Activated CD8-positive, alpha-beta T cell treated with anti-CD3 and anti-CD28 coated beads for 36 hours (primary cell): ENCODE measurements around the gene FSCN2. TPM values are rescaled to one million over a fixed set of nuclear protein-coding genes. Genes with fewer than 3 reads are reported as not detected.

Experiments
- ATAC-seq: fragments of 200-7000 bp; cut with Tn5 transposase; one replicate; pipeline ENCODE4 v1.10.0; 2021; ENCODE audit warnings: mild to moderate bottlenecking, moderate library complexity
- CTCF ChIA-PET: fragments of 350-600 bp; sonication (Branson Sonifier 250); formaldehyde crosslinking; loops from one replicate; lab custom pipeline; 2021; ENCODE audit warnings: antibody characterized with exemption; lab: Charles Lee
- POLR2A ChIA-PET: fragments of 350-600 bp; sonication (Branson Sonifier 250); formaldehyde crosslinking; loops from one replicate; lab custom pipeline; 2021; ENCODE audit warnings: antibody characterized with exemption; lab: Charles Lee
- DNase-seq: peaks from one replicate; pipeline ENCODE4 v3.0.0-alpha.2; 2020
- H3K27ac Mint-ChIP-seq: one replicate; pipeline ENCODE4 v1.8.0; 2021; ENCODE audit warnings: mild to moderate bottlenecking, mixed read lengths
- H3K27me3 Mint-ChIP-seq: one replicate; pipeline ENCODE4 v1.8.0; 2021; ENCODE audit warnings: mixed read lengths
- H3K36me3 Mint-ChIP-seq: one replicate; pipeline ENCODE4 v1.8.0; 2021; ENCODE audit warnings: low read depth, mixed read lengths
- H3K4me1 Mint-ChIP-seq: one replicate; pipeline ENCODE4 v1.8.0; 2021; ENCODE audit warnings: low read depth, mixed read lengths
- H3K4me3 Mint-ChIP-seq: one replicate; pipeline ENCODE4 v1.8.0; 2021; ENCODE audit warnings: mild to moderate bottlenecking, moderate library complexity, mixed read lengths
- H3K9me3 Mint-ChIP-seq: one replicate; pipeline ENCODE4 v1.8.0; 2021; ENCODE audit warnings: mixed read lengths
- intact Hi-C: fragments of 100-400 bp; cut with micrococcal nuclease; formaldehyde crosslinking; loops from one replicate; pipeline ENCODE4 v1.10.0; 2022
- total RNA-seq, 2 experiments: library from RNA; stranded (reverse); gene quantifications; one replicate each; pipeline ENCODE4 v1.2.3, GENCODE V29; 2021
- TF ChIP-seq, protein P1 (sequence below): fragments of 200-600 bp; IDR thresholded peaks from one replicate; pipeline ENCODE4 v1.8.0; 2022; ENCODE audit warnings: antibody characterized with exemption, mild to moderate bottlenecking

Gene FSCN2
- total RNA-seq, 2 experiments from 2014 or later, result 0.32 TPM; not detected in 1

DNA sequence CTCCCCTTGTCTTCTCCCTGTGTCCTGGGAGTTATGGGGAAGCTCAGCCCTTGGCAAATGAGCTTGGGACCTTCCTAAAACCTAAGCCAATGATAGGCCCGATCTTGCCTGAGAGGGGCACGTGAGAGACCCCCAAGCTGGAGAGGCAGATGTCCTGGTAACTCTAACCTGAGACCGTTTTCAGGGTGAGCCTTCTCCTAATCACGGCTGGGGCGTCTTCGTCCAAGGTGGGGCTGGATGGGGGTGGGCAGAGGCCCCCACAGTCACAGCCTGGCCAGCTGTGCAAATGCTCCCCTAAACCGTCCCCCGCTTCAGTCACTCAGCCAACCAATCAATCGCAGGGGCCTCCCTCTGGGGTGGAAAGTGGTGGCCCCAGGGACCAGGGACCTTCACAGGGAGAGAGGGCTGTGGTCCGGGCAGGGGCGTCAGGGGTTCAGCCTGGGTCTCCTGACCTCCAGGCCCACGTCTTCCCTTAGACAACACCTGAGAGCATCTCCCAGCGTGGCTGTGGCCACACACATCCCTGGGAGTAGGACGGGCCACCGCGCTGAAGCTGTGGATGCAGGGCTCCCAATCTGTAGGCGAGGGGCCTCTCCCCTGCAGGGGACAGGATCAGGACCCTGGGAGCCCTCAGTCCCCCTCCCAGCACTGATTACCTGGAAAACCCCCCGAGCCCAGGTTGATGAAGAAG, 46.2 kb upstream of the FSCN2 start:
- TF ChIP-seq, protein P1, sequence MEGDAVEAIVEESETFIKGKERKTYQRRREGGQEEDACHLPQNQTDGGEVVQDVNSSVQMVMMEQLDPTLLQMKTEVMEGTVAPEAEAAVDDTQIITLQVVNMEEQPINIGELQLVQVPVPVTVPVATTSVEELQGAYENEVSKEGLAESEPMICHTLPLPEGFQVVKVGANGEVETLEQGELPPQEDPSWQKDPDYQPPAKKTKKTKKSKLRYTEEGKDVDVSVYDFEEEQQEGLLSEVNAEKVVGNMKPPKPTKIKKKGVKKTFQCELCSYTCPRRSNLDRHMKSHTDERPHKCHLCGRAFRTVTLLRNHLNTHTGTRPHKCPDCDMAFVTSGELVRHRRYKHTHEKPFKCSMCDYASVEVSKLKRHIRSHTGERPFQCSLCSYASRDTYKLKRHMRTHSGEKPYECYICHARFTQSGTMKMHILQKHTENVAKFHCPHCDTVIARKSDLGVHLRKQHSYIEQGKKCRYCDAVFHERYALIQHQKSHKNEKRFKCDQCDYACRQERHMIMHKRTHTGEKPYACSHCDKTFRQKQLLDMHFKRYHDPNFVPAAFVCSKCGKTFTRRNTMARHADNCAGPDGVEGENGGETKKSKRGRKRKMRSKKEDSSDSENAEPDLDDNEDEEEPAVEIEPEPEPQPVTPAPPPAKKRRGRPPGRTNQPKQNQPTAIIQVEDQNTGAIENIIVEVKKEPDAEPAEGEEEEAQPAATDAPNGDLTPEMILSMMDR, result no peak
- Mint-ChIP-seq H3K4me3 (peak overlapping the region; percentile 55), H3K4me1 (peaks cover 24% of the 10 kb centered on the region), H3K9me3 (no peaks in the 10 kb centered on the region), H3K27me3 (peaks cover 24% of the 10 kb centered on the region), H3K27ac (no peak overlapping the region), H3K36me3 (no peaks in the 10 kb centered on the region)
- DNase-seq, result no peak
- intact Hi-C loops, result loop anchor here (5.0 to 10.0 kb wide), 2 partner anchors 187 to 230 kb away; partner anchors contain the start of gene SLC38A10
- ATAC-seq, result no peak
- POLR2A ChIA-PET, result interaction anchor here (1.0 to 2.9 kb wide), 2 partner anchors 28 to 36 kb away, joined by 3 to 8 read pairs; no protein-coding TSS in a partner anchor
- CTCF ChIA-PET, result interaction anchor here (3.7 to 4.3 kb wide), 2 partner anchors 27 to 190 kb away, joined by 28 to 47 read pairs; no protein-coding TSS in a partner anchor

DNA sequence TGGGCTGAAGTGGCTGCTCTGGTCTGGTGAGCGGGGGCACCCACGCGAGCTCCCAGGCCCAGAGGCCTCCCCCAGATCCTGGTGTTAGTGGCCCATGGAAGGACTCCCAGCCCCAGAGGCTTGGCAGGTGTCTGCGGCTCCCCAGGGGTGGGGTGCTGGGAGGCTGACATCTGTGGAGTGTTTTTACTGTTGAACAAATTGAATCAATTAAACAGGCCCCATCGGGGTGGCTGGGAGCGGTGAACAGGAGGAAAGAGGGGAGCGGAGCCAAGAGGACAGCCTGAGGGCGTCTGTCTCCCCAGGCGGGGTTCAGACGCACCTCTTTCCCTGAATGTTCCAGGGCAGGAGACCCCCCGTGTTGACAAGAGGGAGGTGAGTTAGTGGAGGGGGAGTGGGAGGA, 45.5 kb upstream of the FSCN2 start:
- H3K4me1 Mint-ChIP-seq, result peaks cover 27% of the 10 kb centered on the region
- peaks cover 24% of the 10 kb centered on the region for H3K27me3 Mint-ChIP-seq
- no peaks in the 10 kb centered on the region for H3K9me3 Mint-ChIP-seq
- POLR2A ChIA-PET, result interaction anchor here (2.9 kb wide), 1 partner anchor 28 kb away, joined by 8 read pairs; no protein-coding TSS in a partner anchor
- TF ChIP-seq, protein P1, result no peak
- H3K4me3 Mint-ChIP-seq, result no peak overlapping the region
- DNase-seq (no peak), ATAC-seq (no peak)
- intact Hi-C loops, result loop anchor here (5.0 to 10.0 kb wide), 2 partner anchors 188 to 230 kb away; partner anchors contain the start of gene SLC38A10
- no peak overlapping the region for H3K27ac Mint-ChIP-seq
- no peaks in the 10 kb centered on the region for H3K36me3 Mint-ChIP-seq
- CTCF ChIA-PET, result interaction anchor here (0.8 to 4.3 kb wide), 5 partner anchors 10 to 191 kb away, joined by 3 to 47 read pairs (median 28); no protein-coding TSS in a partner anchor

DNA sequence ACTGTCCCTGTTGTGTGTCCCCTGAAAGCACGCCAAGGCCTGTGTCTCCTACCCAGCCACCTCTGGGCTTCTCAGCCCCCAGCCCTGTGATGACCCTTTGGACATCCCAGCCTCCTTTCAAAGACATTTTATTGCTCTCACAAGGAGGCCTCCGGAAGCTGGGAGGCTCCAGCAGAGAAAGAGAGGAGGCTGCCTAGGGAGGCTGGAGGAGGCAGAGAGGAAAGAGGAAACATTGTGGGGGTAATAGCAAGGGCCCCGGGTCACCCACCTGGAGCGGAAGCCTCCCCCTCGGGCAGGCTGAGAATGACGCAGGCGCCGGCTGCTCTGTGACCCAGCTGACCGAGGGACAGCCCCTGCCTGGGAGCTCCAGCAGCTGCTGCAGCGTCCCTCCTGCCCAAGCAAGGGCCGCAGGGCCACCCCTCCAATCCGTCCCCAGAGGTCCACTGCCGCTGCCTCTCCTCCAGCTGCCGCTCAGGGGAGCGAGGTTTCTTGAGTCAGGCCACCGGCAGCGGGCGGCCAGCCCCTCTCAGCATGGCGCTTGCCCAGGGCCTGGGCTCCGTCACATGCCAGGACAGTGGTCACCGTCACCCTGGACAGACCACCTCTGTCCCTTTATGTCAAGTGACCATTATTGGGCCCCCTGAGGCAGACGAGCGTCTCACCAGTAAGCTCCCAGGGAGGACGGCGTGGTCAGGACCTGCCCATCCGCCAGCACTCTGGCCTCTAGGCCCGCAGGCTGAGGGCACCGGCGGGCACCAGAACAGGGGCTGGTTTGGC, 44.9 kb upstream of the FSCN2 start:
- H3K36me3 Mint-ChIP-seq, result no peaks in the 10 kb centered on the region
- H3K4me1 Mint-ChIP-seq, result peaks cover 27% of the 10 kb centered on the region
- DNase-seq (peak; percentile 87), ATAC-seq (peak; percentile 49)
- TF ChIP-seq, protein P1, result no peak
- H3K27me3 Mint-ChIP-seq, result peaks cover 24% of the 10 kb centered on the region
- POLR2A ChIA-PET, result interaction anchor here (2.9 kb wide), 1 partner anchor 27 kb away, joined by 8 read pairs; no protein-coding TSS in a partner anchor
- intact Hi-C loops, result loop anchor here (5.0 to 10.0 kb wide), 2 partner anchors 188 to 231 kb away; partner anchors contain the start of gene SLC38A10
- no peak overlapping the region for H3K27ac Mint-ChIP-seq
- peak overlapping the region; percentile 17 for H3K4me3 Mint-ChIP-seq
- CTCF ChIA-PET, result interaction anchor here (0.8 to 4.3 kb wide), 11 partner anchors 11 to 244 kb away, joined by 3 to 47 read pairs (median 10); partner anchors contain the start of genes BAHCC1, FAAP100, NDUFAF8 and SLC38A10
- no peaks in the 10 kb centered on the region for H3K9me3 Mint-ChIP-seq

DNA sequence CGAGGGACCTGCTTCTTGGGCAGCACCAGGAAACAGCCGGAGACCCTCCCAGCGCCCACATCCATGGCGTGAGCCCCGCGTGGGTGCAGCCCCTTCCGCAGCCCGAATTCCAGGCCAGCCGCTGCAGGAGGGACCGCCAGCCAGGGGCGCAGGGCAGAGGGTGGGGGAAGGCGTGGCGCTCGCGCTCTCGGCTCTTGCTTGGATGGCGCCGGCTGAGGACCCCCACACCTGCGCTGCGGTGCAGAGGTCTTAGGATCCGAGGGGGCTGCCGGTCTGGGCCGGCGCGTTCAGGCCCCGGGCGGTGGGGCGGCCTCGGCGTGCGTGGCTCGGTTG, 44.3 kb upstream of the FSCN2 start:
- peaks cover 27% of the 10 kb centered on the region for H3K4me1 Mint-ChIP-seq
- ATAC-seq (no peak), DNase-seq (no peak)
- H3K27ac Mint-ChIP-seq, result no peak overlapping the region
- H3K36me3 Mint-ChIP-seq, result no peaks in the 10 kb centered on the region
- ChIA-PET CTCF (interaction anchor here (1.2 to 4.3 kb wide), 14 partner anchors 10 to 244 kb away, joined by 3 to 47 read pairs (median 8); partner anchors contain the start of genes BAHCC1, FAAP100, NDUFAF8 and SLC38A10), POLR2A (interaction anchor here (1.0 to 2.9 kb wide), 2 partner anchors 27 to 245 kb away, joined by 4 to 8 read pairs; partner anchors contain the start of genes NDUFAF8 and TEPSIN)
- intact Hi-C loops, result loop anchor here (5.0 to 10.0 kb wide), 2 partner anchors 189 to 232 kb away; partner anchors contain the start of gene SLC38A10
- no peak overlapping the region for H3K4me3 Mint-ChIP-seq
- peaks cover 24% of the 10 kb centered on the region for H3K27me3 Mint-ChIP-seq
- TF ChIP-seq, protein P1, result no peak
- no peaks in the 10 kb centered on the region for H3K9me3 Mint-ChIP-seq
